Sigmoid colon (tissue), 7 donors: ENCODE results near the gene SYT7. TPM values are rescaled to one million over a fixed set of nuclear protein-coding genes. Genes with fewer than 3 reads are reported as not detected.
A peak's percentile ranks its signal among the peaks of the same experiment; 100 is the strongest.

Experiments used
- DNase-seq: peaks from one replicate; pipeline ENCODE4 v3.0.0-alpha.2; 2019
- H3K27ac ChIP-seq, 4 donors: fragments of 200-600 bp; sonication (generic); one replicate each; pipeline ENCODE4 v1.5.1; 2016 to 2019; ENCODE audit warnings: mild to moderate bottlenecking in 1 of 4
- H3K27me3 ChIP-seq, 3 donors: fragments of 200-600 bp; sonication (generic); one replicate each; pipeline ENCODE4 v1.5.1; 2019; ENCODE audit warnings: mild to moderate bottlenecking in 1 of 3
- H3K36me3 ChIP-seq, 4 donors: fragments of 200-600 bp; sonication (generic); one replicate each; pipeline ENCODE4 v1.5.1; 2016 to 2019
- H3K4me1 ChIP-seq, 4 donors: fragments of 200-600 bp; sonication (generic); one replicate each; pipeline ENCODE4 v1.5.1; 2017 to 2019
- H3K4me3 ChIP-seq, 4 donors: fragments of 200-600 bp; sonication (generic); one replicate each; pipeline ENCODE4 v1.5.1; 2017 to 2019; ENCODE audit warnings: mild to moderate bottlenecking in 2 of 4, moderate library complexity in 1 of 4
- H3K9me3 ChIP-seq, 4 donors: fragments of 200-600 bp in 3 of 4; sonication (generic) in 3 of 4; one replicate each; pipeline versions ENCODE4 v1.5.1 to v1.6.1; 2013 to 2019
- CTCF ChIP-seq, 4 experiments: fragments of 450-650 bp in 3 of 4; fragments of 200-600 bp in 1 of 4; IDR thresholded peaks; one replicate each; pipeline ENCODE4 v1.5.1; 2016 to 2019; ENCODE audit warnings: antibody characterized with exemption in 4 of 4, mild to moderate bottlenecking in 3 of 4, moderate library complexity in 2 of 4
- EP300 ChIP-seq, 4 donors: sonication (generic); formaldehyde crosslinking; IDR thresholded peaks; one replicate each; pipeline ENCODE4 v1.6.1; 2017; ENCODE audit warnings: antibody characterized with exemption in 4 of 4
- POLR2A ChIP-seq, 2 donors: fragments of 450-650 bp; IDR thresholded peaks; one replicate each; pipeline ENCODE4 v1.6.1; 2016; ENCODE audit warnings: antibody characterized with exemption in 2 of 2, mild to moderate bottlenecking in 2 of 2, moderate library complexity in 2 of 2
- POLR2AphosphoS5 ChIP-seq, 4 donors: sonication (generic); formaldehyde crosslinking; IDR thresholded peaks; one replicate each; pipeline ENCODE4 v1.6.1; 2017; ENCODE audit warnings: antibody characterized with exemption in 4 of 4
- WGBS, 2 donors: extraction: QIAGEN DNeasy Blood & Tissue Kit; methylation state at CpG; one replicate each; pipeline ENCODE4 v1.1.7; 2013; 5-methylcytosine and 5-hydroxymethylcytosine counted together
- intact Hi-C: fragments of 100-400 bp; cut with DNase I; formaldehyde crosslinking; loops from one replicate; pipeline ENCODE4 v1.15.1; 2023
- polyA plus RNA-seq, 3 donors: library from polyadenylated mRNA; stranded (reverse); fragments of 200-250 nt; gene quantifications; one replicate each; pipeline ENCODE4 v1.2.3, GENCODE V29; 2013
- total RNA-seq, 4 donors: library from RNA; depleted of rRNA; stranded (reverse); fragments of >200 nt; gene quantifications; one replicate each; pipeline ENCODE4 v1.1.0, GENCODE V29; 2016
- donor health status: healthy with polysubstance abuse.
- donor health status: Bipolar disorder and iron deficiency.
- donor health status: healthy.

The SYT7 gene
- total and polyA plus RNA-seq, 7 donors = 0.66 to 8.4 (median 3.6) TPM

GRCh38 chr11:61509043-61510029, 71.5 kb downstream of the SYT7 start:
- peak; percentile 74 for DNase-seq
- Histone ChIP-seq H3K27ac (peak overlapping the region in 3 of 4 donors; percentile 59 to 81 (median 76)), H3K27me3 (peaks cover 9 to 55% (median 39%) of the 10 kb centered on the region in 3 donors), H3K36me3 (no peaks in the 10 kb centered on the region), H3K9me3 (no peaks in the 10 kb centered on the region), H3K4me1 (peaks cover 0 to 33% (median 31%) of the 10 kb centered on the region in 4 donors), H3K4me3 (peak overlapping the region; percentile 4 to 47 (median 36))
- 6 to 9% methylated on average over 117 of the region's 117 CpGs for WGBS, 2 donors
- intact Hi-C loops = no loop called here
- TF ChIP-seq POLR2AphosphoS5 (IDR thresholded peaks at IDR 0.05) (peak in 2 of 4 donors; percentile 11 to 45), POLR2A (IDR thresholded peaks at IDR 0.05) (no peak), CTCF (IDR thresholded peaks at IDR 0.05) (peak in 2 of 4 experiments; percentile 33 to 47)

- Histone ChIP-seq H3K27ac (peak within 1 kb of the TSS in 3 of 4 donors; percentile 59 to 81 (median 76)), H3K36me3 (no peaks in the 10 kb centered on the region), H3K9me3 (no peaks in the 10 kb centered on the region), H3K27me3 (peaks cover 9 to 55% (median 39%) of the 10 kb centered on the region in 3 donors), H3K4me3 (peak within 1 kb of the TSS; percentile 4 to 47 (median 36)), H3K4me1 (peaks cover 0 to 33% (median 31%) of the 10 kb centered on the region in 4 donors)
- 1 to 2% methylated on average over 74 of the region's 74 CpGs for WGBS, 2 donors
- intact Hi-C loops = no loop called here
- TF ChIP-seq POLR2AphosphoS5 (IDR thresholded peaks at IDR 0.05) = peak in 1 of 4 donors; percentile 39
- no peak for TF ChIP-seq EP300 (IDR thresholded peaks at IDR 0.05)
- DNase-seq = no peak
Measured at GRCh38 chr11:61507962-61508861, 72.7 kb downstream of the SYT7 start, which contains the start of gene LRRC10B. Gene LRRC10B, plus strand, starts transcription at chr11:61508749. Its CDS starts 250 bp downstream, at chr11:61508999.

- WGBS, 2 donors = 74 to 81% methylated on average over 14 of the region's 14 CpGs
- H3K27ac ChIP-seq = no peak overlapping the region
- H3K36me3 ChIP-seq = no peaks in the 10 kb centered on the region
- peaks cover 0 to 33% (median 31%) of the 10 kb centered on the region in 4 donors for H3K4me1 ChIP-seq
- H3K4me3 ChIP-seq = no peak overlapping the region
- DNase-seq = no peak
- H3K27me3 ChIP-seq = peaks cover 9 to 50% (median 39%) of the 10 kb centered on the region in 3 donors
- no peaks in the 10 kb centered on the region for H3K9me3 ChIP-seq
- no peak for TF ChIP-seq EP300 (IDR thresholded peaks at IDR 0.05)
- TF ChIP-seq CTCF (IDR thresholded peaks at IDR 0.05) = no peak
- TF ChIP-seq POLR2A (IDR thresholded peaks at IDR 0.05) = no peak
- TF ChIP-seq POLR2AphosphoS5 (IDR thresholded peaks at IDR 0.05) = no peak
- intact Hi-C loops = no loop called here
Measured at GRCh38 chr11:61507012-61507768, 73.7 kb downstream of the SYT7 start.

- H3K4me1 ChIP-seq = peaks cover 0 to 30% (median 28%) of the 10 kb centered on the region in 4 donors
- intact Hi-C loops = no loop called here
- H3K27me3 ChIP-seq = peaks cover 8 to 45% (median 27%) of the 10 kb centered on the region in 3 donors
Measured at GRCh38 chr11:61505640-61506155, 75.2 kb downstream of the SYT7 start.

More at GRCh38 chr11:61505640-61506155, 75.2 kb downstream of the SYT7 start:
- no peak overlapping the region for H3K4me3 ChIP-seq
- no peak for DNase-seq
- no peak for TF ChIP-seq EP300 (IDR thresholded peaks at IDR 0.05)
- no peak for TF ChIP-seq POLR2AphosphoS5 (IDR thresholded peaks at IDR 0.05)
- no peak for TF ChIP-seq POLR2A (IDR thresholded peaks at IDR 0.05)
- TF ChIP-seq CTCF (IDR thresholded peaks at IDR 0.05) = no peak
- H3K36me3 ChIP-seq = no peaks in the 10 kb centered on the region
- no peaks in the 10 kb centered on the region for H3K9me3 ChIP-seq
- H3K27ac ChIP-seq = no peak overlapping the region
- 70 to 85% methylated on average over 10 of the region's 10 CpGs for WGBS, 2 donors
